CMK (cell line): ENCODE data around the gene BLOC1S4.
"Not testable (repeated sequence)": the region's sequence is repeated elsewhere in the genome, so short reads cannot be mapped to it uniquely, and the experiment has no call there.

Source experiments
- DNase-seq: peaks from one replicate; pipeline ENCODE4 v3.0.0-alpha.2; 2010; ENCODE audit warnings: low read depth

The BLOC1S4 gene

GRCh38 chr4:6742507-6742906 lies 26.5 kb downstream of the BLOC1S4 start:
- no peak for DNase-seq

GRCh38 chr4:6742989-6743388 lies 27.0 kb downstream of the BLOC1S4 start:
- no peak for DNase-seq

DNA sequence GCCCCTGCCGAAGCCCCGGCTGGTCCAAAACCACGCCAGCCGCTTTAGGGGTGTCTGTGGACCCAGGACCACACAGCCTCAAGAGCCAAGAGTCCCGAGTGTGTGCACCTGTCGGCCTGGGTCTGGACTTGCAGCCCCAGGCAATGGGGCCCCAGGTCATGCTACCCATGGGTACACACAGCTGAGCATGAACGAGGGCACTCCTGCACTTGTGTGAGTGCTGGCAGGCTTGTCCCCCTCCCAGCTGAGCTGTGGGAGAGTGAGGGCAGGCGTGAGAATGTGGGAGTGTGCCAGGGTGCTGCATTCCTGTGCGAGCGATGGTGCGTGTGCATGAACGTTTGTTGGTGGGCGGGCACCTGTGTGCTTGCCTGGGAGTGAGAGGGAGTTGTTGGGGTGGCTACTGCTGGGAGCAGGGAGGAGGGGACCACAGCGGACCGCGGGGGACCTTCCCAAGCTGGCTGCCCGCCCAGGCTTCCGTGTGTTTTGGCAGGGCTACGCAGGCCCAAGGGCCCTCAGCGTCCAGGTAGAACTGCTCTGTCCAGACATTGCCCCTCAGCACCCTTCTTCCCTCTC lies 30.8 kb downstream of the BLOC1S4 start:
- DNase-seq = no peak

- DNase-seq = no peak
These were observed 31.5 kb downstream of the BLOC1S4 start for GRCh38 chr4:6747294-6748051.

DNA sequence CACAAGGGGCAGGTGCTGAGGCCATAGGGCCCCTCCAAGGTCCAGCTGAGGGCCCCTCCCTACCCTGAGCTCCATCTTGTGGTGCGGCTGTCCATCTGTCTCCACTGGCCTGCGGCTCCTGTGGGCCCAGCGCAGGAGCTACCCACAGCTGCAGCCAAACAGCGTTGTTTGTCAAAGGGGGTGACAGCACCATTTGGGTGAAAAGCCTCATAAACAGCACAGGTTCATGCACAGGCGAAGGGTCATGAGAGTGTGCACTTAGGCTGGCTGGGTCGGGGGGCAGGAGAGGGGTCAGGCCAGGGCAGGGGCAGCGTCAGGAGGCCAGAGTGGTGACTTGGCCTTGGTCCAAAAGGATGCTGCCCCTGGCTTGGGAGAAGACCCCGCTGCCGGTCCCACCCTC lies 32.3 kb downstream of the BLOC1S4 start:
- no peak for DNase-seq

DNA sequence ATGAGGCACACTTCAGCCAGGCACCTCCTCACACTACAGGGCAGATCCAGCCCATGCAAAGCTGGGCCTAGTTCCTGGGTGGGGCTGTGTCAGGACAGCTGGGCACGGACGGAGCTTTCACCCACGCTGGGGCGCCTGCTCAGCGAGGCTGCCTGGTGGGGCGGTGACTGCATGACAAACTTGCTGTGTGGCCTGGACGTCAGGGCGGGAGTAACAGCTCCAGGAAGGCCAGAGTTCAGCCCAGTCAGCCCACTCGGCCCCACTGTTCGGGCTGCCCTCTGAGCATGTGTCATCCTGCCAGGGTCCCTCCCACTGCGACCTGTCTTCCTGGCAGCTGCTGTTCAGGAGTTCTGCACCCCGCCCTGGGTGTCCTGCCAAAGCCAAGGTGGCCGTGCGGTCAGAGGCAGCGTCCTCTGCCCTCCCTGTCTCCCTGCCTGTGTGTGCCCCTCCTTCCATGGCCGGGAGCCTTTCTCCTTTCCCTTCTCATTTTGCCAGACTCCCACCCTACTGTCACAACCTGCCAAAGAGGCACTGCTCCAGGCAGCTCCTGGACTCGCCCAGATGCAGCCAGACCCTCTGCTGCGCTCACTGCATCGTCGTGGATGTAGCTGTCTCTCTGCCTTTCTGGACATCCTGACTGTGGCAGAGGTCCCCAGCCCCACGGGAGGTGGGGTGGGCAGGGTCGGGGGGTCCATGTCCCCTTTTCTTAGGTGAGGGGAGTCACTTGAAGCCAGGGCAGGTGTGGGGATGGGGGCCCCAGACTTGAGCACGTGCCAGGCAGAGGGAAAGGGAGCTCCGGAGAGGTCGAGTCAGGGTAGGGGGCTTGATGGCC lies 33.6 kb downstream of the BLOC1S4 start:
- peak; percentile 64 for DNase-seq

- no peak for DNase-seq
These were observed 34.6 kb downstream of the BLOC1S4 start for GRCh38 chr4:6750286-6751221.

DNA sequence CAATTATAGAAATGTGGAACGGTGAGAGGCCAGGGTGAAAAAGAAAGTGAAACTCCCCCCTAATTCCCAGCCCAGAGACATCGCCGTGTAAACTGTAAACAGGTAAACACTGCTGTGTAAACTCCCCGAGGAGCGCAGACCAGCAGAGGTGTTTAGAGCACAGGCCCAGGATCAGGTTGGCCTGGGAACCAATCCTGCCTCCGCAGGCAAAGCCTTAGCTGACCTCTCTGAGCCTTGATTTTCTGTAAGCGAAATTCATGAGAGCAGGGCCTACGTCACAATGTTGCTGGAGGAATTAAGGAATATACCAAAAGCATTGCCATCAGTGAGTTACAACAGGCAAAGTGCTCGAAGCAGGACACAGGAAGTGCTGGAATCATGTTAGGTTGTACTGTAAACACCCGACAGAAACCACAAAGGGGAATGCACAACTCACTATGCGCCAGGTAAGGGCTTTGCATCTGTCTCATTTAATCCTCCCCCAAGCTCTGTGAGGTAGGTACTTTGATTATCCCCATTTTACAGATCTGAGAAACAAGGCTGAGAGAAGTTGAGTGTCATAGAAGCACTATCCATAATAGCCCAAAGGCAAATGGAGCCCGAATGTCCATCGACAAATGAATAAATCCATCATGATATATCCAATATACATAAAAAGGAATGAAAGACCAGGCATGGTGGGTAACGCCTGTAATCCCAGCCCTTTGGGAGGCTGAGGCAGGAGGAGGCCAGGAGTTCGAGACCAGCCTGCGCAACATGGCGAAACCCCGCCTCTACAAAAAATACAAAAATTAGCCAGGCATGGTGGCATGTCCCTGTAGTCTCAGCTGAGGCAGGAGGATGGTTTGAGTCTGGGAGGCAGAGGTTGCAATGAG lies 35.9 kb downstream of the BLOC1S4 start:
- DNase-seq = no peak

DNA sequence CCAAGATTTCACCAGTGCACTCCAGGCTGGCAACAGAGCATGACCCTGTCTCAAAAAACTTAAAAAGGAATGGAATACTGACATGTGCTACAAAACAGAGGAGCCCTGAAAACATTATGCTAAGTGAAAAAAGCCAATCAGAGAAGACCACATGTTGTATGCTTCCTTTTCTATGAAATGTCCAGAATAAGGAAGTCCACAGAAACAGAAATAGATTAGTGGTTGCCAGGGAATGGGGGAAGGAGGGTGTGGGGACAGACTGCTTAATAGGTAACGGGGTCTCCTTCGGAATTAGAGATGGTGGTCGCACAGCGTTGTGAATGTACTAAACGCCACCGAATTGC lies 36.5 kb downstream of the BLOC1S4 start:
- DNase-seq = peak; percentile 70

DNA sequence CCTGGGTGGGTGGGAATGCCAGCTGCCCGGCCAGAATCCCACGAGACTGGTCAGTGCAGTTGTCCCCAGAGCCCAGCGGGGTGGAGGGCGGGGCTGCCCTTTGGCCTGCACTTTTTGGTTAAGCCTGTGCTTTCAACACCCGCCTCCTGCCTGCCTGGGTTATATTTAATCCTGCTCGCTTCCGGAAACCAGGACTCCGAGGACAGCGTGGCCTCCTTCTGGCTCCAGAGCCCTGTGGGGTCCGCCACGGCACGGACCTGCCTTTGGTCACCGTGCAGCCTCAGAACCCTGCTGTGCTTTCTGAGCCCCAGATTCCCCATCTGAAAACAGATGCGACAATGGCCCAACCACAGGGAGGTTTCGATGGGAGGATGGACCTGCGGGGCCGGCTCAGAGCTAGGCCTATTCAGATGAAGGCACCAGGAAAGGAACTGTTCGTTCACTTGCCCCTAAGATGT lies 37.2 kb downstream of the BLOC1S4 start:
- DNase-seq = peak; percentile 63

GRCh38 chr4:6753891-6754290 lies 37.9 kb downstream of the BLOC1S4 start:
- no peak for DNase-seq

GRCh38 chr4:6754481-6755087 lies 38.6 kb downstream of the BLOC1S4 start:
- DNase-seq = no peak

DNA sequence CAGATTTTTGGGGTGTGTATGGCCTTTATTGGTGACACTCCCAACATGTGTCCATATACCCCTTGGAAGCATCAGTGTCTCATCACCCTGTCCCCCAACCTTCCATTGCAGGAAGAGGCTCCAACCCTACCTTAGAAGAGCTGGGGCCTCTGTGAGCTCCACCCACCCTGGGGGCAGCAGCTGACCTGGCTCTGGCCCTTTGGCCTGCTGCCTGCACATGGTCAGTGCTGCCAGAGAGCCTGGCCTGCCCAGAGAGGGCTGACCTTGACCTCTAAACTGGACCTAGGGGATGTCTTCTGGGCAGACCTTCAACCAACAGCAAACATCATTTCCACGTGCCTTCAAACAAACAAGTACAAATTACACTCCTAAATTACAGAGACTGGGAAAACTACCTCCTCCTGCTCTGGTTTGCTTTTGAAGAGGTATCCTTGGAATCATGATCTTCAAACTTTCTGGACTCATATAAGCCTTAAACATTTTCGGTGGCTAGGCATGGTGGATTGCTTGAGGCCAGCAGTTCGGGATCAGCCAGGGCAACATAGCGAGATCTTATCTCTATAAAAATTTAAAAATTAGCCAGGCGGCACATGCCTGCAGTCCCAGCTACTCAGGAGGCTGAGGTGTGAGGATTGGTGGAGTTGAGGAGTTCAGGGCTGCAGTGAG lies 39.2 kb downstream of the BLOC1S4 start:
- no peak for DNase-seq

- not testable (repeated sequence) for DNase-seq
These were observed 40.4 kb downstream of the BLOC1S4 start for GRCh38 chr4:6756345-6756744.

DNA sequence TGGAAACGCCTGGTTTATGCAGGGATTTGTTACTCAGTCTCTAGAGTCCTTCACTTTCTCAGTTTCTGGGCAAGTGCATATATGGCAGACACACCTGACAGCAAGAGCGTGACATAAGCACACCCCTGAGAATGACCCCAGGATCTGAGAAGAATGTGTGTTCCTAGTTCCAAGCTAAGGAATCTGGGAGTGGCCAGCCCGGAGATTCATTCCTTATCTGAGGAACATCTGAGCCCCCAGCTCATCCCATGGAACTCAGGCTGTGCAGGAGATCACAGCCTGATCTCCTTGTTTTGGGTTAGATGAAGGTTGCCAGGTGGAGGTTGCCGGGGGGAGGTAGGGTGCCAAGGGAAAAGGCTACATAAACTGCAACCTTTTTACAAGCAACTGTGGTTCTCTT lies 42.8 kb downstream of the BLOC1S4 start:
- no peak for DNase-seq

DNA sequence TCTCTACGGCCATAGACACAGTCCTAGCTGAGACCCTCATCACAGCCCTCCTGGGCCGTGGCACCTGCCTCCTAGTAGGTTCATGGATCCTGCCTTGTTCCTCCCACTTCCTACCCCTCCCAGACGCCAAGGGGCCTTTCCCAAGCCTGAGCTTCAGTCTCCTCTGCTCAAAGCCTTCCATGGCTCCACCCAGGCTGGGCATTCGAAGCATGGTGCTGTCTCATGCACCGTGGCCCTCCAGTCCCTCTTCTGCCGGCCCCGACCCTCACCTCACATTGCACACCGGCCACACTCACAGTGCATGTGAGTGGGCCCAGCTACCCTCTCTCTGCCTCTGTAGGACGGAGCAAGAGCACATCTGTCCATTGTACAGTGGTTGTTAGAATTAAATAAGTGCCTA lies 44.9 kb downstream of the BLOC1S4 start:
- no peak for DNase-seq

- no peak for DNase-seq
These were observed 46.0 kb downstream of the BLOC1S4 start for GRCh38 chr4:6761649-6762615.

- DNase-seq = no peak
These were observed 47.4 kb downstream of the BLOC1S4 start for GRCh38 chr4:6763330-6763851.
